HG03342 (cell line): Measurements from ENCODE around the gene HSD17B12.
"Not testable (repeated sequence)": the region's sequence is repeated elsewhere in the genome, so short reads cannot be mapped to it uniquely, and the experiment has no call there.

ENCODE experiments used
- ATAC-seq: cut with Tn5 transposase; IDR thresholded peaks from one replicate; pipeline ENCODE4 v1.9.1; 2021; ENCODE audit warnings: mild to moderate bottlenecking, moderate library complexity; ENCODE audit not compliant: unreplicated experiment

The HSD17B12 gene

GRCh38 chr11:43680521-43681400 is at the start of gene HSD17B12:
TSS of gene HSD17B12 (plus strand) at chr11:43680738. CDS start at chr11:43680828, 90 bp downstream.
- ATAC-seq = peak; percentile 96

- no peak for ATAC-seq
Measured at GRCh38 chr11:43631732-43632131, 48.8 kb upstream of the HSD17B12 start.

- no peak for ATAC-seq
Measured at GRCh38 chr11:43632181-43632580, 48.4 kb upstream of the HSD17B12 start.

DNA sequence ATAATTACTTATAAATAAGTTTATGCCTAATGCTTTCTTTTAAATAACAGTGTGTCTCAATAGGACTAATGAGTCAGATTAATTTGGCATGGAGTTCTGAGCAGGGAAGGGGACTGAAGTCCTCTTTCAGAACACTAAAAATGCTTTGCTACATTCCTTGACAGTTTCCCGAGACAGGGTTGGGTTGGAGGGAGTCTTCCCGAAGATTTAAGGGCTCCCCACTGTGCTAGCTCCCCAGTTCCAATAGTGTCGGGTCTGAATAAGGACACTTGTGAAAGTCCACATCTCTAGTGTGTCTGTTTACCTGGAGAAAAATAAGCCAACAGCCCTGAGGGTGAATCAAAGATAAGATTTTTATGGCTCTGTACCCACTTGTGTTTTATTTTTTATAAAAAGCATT is 41.8 kb upstream of the HSD17B12 start:
- no peak for ATAC-seq

GRCh38 chr11:43639224-43639623 is 41.3 kb upstream of the HSD17B12 start:
- no peak for ATAC-seq

GRCh38 chr11:43639920-43640319 is 40.6 kb upstream of the HSD17B12 start:
- ATAC-seq = no peak

GRCh38 chr11:43643898-43644620 is 36.5 kb upstream of the HSD17B12 start:
- peak; percentile 99 for ATAC-seq

GRCh38 chr11:43644621-43645299 is 35.8 kb upstream of the HSD17B12 start:
- ATAC-seq = no peak

DNA sequence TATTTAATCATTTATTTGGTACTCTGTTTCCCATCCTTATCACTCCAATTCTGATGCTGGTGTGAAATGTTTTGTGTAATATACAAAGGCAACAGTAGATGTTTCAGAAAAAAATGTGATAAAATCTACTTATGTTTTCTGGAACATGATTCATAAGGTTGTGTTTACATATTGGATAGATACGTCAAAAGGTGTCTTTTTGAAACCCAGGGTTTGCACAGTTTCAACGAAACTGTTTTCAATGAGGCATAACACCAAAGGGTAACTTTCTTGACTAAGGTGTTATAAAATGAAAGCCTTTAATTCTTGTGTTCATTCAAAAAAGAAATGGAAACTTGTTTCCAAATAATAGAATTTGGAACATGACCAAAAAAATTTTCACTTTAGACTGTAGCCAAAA is 33.8 kb upstream of the HSD17B12 start:
- no peak for ATAC-seq

DNA sequence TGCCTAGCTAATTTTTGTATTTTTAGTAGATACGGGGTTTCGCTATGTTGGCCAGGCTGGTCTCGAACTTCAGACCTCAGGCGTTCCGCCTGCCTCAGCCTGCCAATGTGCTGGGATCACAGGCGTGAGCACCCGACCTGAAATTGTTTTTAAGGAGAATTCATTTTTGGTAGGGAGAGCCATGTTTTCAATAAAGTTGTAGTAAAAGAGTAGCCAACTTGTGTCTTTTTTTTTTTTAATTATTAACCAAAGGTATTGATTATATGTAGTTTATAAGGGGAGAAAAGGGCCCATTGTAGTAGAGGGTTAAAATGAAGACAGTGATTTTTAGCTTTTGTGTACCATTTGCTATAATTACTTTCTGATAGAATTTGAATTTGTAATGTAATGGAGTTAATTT is 31.6 kb upstream of the HSD17B12 start:
- ATAC-seq = no peak

DNA sequence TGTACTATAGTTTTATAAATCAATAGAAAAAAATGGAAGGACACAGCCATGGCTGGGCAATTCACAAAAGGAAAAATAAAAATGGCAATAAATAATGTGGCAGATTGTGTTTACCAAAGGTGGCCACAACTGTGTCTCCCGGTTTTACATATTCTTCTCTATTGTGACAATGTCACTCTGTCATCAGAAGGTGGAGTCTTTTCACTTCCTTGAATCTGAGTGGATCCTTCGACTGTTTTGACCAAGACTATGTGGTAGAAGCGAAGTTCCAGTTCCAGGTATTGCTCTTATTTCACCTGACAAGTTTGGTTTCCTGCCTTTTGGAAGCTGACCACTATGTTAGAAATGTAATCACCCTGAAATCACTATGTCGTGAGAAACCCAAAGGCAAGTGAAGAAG is 31.0 kb upstream of the HSD17B12 start:
- ATAC-seq = no peak

DNA sequence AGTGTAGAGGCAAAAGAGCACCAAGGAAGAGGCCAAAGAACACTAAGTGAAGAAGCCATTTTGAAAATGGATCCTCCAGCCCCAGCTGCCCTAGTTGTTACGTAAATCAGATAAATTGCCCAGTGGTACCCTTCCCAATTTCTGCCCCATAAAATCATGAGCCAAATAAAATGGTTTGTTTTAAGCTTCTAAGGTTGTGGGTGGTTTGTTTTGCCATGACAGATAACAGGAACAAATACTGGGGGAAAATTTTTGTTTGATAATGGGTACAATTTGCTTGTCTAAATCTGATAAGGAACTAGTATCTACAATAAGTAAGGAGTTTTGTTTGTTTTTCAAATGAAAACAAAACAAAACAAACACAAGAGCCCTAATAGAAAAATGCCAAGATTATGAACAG is 30.6 kb upstream of the HSD17B12 start:
- ATAC-seq = no peak

DNA sequence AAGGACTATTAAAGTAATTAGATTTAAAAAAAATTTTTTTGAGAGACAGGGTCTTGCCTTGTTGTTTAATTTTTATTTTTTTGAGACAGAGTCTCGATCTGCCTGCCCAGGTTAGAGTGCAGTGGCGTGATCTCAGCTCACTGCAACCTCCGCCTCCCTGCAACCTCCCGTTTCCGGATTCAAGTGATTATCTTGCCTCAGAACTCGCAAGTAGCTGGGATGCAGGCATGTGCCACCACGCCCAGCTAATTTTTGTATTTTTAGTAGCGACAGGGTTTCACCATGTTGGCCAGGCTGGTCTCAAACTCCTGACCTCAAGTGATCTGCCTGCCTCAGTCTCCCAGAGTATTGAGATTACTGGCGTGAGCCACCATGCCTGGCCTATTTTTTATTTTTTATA is 17.5 kb upstream of the HSD17B12 start:
- ATAC-seq = not testable (repeated sequence)

DNA sequence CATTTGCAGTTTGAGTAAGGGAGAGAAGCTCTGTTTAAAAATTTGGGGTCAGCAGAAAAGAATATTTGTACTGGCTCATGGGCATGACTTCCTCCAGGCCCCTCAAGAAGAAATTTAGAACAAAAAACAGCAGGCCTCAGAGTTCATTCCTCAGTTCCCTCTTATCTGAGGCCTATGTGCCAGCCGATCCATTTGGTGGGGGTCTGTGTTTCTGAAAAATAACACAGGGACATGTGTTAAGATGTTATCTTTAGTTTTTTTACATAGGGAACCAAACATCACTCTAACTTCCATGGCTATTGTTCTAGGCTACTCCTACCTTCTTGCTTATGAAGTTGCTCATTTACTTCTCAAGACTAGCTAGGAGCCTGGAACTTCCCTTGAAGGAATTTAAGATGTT is 16.2 kb upstream of the HSD17B12 start:
- no peak for ATAC-seq

GRCh38 chr11:43671284-43671683 is 9.3 kb upstream of the HSD17B12 start:
- ATAC-seq = not testable (repeated sequence)

DNA sequence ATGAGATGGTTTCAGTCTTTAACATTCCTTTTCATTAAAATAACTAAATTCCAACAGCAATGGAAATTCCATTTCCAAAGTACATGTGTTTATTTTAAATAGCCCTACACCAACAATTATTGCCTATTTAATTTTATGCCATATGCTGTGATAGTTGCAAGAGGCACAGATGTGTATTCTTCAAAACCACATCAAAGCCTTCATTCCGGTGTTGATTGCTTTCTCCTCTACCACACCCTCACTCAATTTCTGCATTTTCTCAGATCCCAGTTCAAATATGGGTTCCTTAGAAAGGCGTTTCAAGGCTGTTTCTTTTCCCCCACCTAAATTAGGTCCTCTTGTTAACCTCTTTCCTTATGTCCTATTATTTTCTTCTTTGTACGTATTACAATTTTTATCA is 6.0 kb upstream of the HSD17B12 start:
- no peak for ATAC-seq

DNA sequence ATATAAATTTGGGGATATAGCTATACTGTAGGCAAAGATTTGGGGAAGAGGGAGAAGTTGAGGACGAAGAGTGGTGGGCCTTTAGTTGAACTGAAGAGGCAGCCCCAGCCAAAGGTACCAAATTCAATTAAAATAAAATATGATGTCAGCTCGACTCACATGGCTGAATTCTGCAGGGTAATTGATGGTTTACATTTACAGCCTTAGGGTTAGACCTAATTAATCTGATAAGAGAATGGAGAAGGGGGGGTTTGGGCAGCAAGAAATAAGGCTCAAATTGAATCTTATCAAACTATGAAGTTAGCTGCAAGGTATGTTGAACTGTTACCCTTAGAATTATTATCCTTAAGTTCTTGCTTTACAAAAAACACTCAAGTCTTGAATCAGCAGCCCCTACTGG is 3.6 kb upstream of the HSD17B12 start:
- no peak for ATAC-seq

- no peak for ATAC-seq
Measured at GRCh38 chr11:43681401-43681942, 934 bp downstream of the HSD17B12 start.

GRCh38 chr11:43682081-43682480 is 1.5 kb downstream of the HSD17B12 start:
- not testable (repeated sequence) for ATAC-seq

- ATAC-seq = no peak
Measured at GRCh38 chr11:43685440-43685839, 4.9 kb downstream of the HSD17B12 start.

- ATAC-seq = no peak
Measured at GRCh38 chr11:43686207-43686606, 5.7 kb downstream of the HSD17B12 start.
